DMS153 treated with DMSO at 0.1 percent for 48 hours (cell line): ENCODE measurements around the gene CCDC160.
"Not testable (repeated sequence)": the region's sequence is repeated elsewhere in the genome, so short reads cannot be mapped to it uniquely, and the experiment has no call there.

Source experiments
- DNase-seq: peaks from one replicate; lab custom pipeline; 2025; ENCODE audit not compliant: unreplicated experiment; lab: John Stamatoyannopoulos, UW

Gene CCDC160

DNA sequence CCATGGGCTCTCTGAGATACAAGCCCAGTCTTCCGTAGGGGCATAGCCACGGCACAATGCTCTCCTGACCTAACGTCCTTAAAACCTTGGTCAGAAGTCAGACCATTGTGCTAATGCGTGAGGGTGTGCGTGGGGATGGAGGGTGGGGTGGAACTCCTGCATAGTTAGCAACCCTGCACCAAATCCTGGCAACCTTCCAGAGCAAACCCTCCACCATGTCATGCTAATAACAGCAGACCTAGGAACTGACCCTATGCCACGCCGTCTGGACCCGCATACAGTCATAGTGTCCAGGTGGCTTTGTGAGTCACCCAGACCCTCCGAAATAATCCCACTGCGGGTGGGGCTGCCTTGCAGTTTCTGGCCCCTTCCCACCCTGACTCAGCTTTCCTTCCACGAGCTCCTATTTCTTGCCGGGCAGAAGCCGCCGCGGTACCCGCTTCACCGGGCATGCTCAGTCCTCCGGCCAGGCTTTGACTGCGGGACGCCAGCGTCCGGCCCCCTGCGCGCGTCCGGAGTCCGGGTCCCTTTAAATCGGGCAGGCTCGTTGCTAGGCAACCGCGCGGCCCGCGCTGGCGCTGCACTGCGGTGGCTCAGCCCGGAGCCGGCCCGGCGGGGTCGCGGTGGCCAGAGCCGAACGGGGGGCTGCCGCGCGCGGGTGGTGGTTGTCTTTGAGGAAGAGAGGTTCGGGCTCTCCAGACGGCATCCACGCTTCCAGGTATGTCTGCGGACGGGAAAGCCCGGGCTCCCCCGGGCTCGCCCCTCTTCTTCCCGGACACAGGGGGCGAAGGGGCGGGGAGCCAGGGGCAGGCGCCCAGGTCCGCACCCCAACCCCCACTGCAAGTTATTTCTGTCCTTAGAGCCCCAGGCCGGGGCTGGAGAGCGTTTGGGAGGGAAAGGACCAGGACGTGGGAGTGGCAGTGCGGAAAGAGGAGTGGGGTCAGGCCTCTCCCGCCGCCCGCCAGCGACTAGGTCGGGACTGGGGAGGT, at the start of gene CCDC160:
Gene CCDC160 (plus strand): TSS at position 557 of the 989 bp plus-strand sequence. CDS start 7,619 bp downstream, outside the sequence.
- DNase-seq, result no peak

DNA sequence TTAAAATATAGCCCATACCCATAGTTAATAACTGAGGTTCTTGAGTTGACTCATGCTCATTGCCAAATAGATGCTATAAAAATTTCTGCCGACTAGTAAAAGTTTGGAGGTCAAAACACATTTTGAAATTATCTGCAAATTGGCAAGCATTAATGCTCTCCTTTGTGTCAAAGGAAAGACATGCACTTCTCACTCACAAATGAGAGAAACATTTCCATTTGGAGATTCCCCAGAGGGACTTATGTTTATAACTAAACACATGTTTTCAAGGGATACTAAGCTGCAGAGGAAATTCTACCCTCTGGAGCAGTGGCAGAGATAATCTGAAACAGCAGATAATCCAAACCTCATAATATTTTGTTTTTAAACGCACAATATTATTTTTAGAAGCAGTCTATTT, 45.7 kb upstream of the CCDC160 start:
- DNase-seq, result no peak

- no peak for DNase-seq
These were observed 42.1 kb upstream of the CCDC160 start for GRCh38 chrX:134194915-134195314.

GRCh38 chrX:134202561-134202960, 34.4 kb upstream of the CCDC160 start:
- DNase-seq, result no peak

DNA sequence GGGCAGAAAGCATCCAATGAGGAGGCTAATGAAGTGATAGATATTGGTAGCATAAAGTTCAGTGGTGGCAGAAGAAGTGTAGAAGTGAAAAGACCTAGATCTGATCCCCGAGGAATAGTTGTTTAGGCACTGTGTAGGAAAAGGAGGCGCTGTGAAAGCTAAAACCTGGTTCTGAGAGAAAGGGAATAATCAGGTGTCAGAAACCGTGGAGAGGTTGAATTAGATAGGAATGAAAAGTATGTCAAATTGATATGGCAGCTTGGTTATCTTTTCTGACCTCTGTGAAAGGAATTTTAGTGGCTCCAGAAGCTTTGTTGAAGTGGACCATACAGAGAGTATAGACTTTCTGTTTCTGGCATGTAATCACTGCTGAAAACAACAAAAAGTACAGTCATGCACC, 30.8 kb upstream of the CCDC160 start:
- no peak for DNase-seq

- DNase-seq, result no peak
These were observed 26.5 kb upstream of the CCDC160 start for GRCh38 chrX:134210465-134210864.

DNA sequence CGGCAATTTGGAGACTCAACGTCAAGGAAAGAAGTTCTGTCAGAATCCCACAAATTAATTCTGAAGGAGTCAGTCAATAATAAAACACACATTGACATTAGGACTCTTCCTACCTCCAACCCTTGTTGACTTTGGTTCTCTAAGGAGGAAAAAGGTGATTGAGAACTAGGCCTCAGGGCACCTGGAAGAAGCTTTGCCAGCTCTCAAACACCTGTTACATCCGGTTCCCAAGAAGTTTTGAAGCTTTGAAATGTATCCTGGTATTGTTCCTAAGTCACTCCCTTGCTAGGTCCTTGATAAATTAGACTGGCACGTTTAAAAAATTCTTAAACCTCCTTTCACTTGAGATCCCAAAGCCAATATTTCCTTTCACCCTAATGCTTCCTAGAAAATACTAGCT, 1.7 kb upstream of the CCDC160 start:
- no peak for DNase-seq

DNA sequence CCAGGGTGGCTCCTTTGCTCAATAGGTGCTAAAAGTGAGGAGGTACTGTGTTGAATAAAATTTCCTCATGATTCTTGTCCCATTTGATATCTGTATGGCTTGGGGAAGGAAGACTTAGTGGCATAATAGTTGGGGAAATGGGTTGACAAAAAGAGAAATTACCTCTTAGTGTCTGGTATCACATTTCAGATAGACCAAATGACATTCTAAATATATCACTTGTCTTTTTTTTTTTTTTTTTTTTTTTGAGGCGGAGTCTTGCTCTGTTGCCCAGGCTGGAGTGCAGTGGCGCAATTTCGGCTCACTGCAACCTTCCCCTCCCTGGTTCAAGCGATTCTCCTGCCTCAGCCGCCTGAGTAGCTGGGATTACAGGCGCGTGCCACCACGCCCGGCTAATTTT, 1.2 kb downstream of the CCDC160 start:
- not testable (repeated sequence) for DNase-seq

DNA sequence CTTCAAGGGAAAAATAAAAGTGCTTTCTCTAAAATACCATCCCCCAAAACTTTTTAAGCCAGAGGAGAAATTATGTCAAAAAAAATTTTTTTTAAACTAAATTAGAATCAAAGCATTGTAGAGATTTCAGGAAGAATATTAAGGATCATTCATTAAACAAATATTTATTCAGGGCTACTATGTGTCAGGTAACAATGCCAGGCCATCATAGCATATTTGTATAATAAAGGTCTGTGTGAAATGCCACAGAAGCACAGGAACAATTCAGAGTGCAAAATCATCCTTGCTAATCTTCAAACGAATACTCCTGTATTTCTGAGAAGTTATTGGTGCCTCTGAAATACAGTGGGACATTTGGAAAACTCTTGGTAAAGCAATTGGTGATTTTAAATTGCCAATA, 2.0 kb downstream of the CCDC160 start:
- no peak for DNase-seq

GRCh38 chrX:134240209-134240608, 3.2 kb downstream of the CCDC160 start:
- no peak for DNase-seq

DNA sequence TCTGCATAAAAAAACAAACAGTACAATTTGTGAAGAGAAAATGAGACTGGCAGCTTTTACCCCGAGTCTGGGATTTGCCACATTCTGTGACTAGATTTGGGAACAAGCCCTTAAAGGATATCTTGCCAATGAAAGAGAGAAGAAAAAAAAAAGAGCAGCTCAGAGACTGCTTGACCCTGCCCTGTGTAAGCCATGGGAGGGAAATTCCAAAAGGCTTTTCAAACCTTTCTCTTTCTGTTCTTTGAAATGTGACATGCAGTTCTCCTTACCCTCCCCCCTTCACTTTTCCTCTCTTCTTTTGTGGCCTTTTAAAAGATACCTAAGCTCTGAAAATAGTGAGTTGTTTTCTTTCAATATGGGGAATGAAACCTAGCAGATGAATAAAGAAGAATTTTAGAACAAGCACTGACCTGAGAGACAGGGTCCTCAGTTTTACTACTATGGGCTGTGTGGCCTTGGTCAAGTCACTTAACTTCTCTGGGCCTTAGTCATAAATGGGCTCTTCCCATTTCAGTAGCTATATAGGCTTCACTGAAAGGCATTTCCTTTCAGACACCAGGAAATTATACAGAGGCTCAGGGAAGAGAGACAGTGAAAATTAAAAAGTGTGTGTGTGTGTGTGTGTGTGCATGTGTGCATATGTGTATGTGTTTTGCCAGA, 5.1 kb downstream of the CCDC160 start:
- no peak for DNase-seq

DNA sequence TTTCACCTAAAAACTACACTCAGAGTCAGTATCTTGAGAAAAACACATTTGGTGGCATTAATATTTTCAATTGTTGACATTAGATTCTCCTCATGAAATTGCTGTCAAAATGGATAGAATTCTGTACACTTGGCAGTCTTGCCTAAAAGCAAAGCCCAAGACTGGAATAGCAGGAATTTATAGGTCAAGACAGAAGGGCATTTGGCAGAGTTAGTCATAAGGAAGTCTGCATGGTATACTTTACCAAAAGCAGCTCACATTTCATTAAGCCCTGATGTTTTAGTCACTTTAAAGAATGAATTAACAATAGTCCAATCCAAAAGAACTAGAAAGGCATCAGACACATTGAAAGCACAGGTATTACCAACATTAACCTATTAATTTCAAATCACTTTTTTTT, 7.1 kb downstream of the CCDC160 start:
- no peak for DNase-seq

DNA sequence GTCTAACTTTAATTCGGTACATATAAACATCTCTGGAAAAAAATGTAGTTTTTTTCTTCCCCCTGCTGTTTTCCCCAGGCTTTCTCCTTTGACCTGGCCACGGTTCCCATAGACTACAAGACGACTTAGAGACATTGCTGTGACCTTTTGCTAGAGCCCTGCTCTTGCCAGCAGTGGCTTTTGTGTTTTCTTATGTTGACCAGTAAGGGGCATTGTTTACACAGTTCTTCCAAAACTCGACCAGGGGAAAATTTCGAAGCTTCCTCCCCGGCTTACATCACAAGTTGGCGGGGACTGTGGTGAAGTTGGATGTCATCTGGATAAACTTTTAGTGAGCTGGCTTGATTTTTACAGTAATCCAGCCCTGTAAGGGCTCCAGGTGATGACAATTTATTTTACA, 9.3 kb downstream of the CCDC160 start:
- DNase-seq, result no peak

DNA sequence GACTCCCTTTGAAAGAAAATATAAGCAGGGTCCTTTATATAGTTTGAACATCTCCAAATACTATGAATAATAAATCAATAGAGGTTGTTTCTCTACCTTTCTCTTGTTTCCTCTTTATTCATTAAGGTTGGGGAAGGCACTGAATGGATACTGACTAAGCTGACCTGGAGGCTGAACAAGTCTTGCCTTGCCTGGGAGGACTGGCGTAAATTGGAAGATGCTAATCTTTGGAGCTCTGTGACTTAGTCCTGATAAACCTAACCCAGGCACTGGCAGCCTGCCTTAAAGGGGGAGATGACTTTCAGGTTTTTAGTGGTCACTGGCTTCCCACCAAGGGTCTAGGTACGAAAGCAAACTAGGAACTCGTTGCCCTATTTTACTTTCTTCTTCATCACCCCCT, 10.5 kb downstream of the CCDC160 start:
- no peak for DNase-seq

DNA sequence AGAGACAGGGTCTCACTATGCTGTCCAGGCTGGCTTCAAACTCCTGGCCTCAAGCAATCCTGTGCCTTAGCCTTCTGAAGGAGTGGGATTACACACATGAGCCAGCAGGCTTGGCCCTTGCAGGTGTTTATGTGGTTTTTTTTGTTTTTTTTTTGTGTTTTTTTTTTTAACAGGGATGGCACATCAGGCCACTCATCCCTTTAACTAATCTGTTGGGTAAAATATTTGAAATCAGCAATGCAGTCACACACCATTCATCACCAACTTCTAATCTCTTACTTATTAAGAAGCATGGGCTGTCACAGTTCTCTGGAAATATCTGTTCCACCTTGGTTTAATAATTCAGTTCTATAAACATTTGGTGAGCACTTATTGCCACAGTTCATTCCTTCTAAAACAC, 12.3 kb downstream of the CCDC160 start:
- DNase-seq, result no peak

DNA sequence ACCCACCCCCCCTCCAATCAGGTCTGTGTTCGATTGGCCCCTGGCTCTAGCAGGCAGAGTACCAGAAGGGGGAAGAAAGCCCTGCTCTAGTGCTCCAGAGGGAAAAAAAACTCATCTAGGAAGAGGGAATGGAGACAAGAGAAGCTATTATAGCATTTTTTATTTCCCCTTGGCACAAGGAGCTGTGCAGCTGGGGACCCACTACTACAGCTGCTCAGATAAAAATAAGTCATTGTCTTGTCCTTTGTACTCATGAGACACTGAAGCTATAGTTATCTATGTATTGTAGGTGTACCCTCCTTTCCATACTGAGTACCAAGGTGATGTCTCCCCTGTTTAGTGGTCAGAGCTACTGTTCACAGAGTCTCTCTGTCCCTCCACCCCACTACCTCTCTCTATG, 14.3 kb downstream of the CCDC160 start:
- DNase-seq, result no peak

DNA sequence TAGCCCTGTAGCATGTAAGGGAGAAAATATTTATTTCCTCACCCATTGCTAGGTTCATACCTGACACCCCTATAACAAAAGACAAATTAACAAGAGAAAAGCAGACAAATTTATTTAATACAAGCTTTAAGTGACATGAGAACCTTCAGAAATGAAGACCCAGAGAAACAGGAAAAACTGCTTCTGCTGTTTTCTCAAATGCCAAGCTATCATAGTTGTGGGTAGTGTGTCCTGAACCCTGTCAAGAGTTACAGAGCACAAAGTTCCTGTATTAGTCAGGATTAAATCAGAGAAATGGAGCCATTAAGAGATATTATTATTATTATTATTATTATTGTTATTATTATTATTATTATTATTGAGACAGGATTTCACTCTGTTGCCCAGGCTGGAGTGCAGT, 17.5 kb downstream of the CCDC160 start:
- DNase-seq, result no peak

- no peak for DNase-seq
These were observed 18.6 kb downstream of the CCDC160 start for GRCh38 chrX:134255555-134255954.

- DNase-seq, result no peak
These were observed 19.7 kb downstream of the CCDC160 start for GRCh38 chrX:134256684-134257083.

DNA sequence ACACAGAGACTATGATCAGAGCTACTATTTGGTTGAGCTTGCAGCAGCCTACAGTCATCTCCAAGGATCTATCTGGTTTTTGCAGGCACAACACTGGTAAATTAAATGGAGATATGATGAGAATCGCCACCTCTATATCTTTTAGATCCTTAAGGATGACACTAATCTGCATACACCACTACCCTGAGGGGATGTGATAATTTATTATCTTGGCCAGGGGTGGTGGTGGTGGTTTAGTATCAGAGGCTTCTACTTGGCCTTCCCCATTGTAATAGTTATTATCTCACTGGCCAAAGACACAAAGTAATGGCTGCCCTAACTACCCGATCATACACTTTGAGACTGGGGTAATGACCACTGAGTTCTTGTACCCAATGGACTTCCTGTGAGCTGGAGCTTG, 21.2 kb downstream of the CCDC160 start:
- DNase-seq, result no peak

DNA sequence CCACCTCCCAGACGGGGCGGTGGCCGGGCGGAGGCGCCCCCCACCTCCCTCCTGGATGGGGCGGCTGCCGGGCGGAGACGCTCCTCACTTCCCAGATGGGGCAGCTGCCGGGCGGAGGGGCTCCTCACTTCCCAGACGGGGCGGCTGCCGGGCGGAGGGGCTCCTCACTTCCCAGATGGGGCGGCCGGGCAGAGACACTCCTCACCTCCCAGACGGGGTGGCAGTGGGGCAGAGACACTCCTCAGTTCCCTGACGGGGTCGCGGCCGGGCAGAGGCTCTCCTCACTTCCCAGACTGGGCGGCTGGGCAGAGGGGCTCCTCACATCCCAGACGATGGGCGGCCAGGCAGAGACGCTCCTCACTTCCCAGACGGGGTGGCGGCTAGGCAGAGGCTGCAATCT, 49.0 kb downstream of the CCDC160 start:
- DNase-seq, result not testable (repeated sequence)

- no peak for DNase-seq
These were observed 50.4 kb downstream of the CCDC160 start for GRCh38 chrX:134287346-134287745.
